Activated naive CD4-positive, alpha-beta T cell treated with Interleukin-2 at 50 U/mL for 16 hours (primary cell): ENCODE results near the gene ALKBH5.
A peak's percentile ranks its signal among the peaks of the same experiment; 100 is the strongest.

Experiments
- DNase-seq: peaks from one replicate; pipeline ENCODE4 v3.0.0-alpha.2; 2020

Gene ALKBH5

DNA sequence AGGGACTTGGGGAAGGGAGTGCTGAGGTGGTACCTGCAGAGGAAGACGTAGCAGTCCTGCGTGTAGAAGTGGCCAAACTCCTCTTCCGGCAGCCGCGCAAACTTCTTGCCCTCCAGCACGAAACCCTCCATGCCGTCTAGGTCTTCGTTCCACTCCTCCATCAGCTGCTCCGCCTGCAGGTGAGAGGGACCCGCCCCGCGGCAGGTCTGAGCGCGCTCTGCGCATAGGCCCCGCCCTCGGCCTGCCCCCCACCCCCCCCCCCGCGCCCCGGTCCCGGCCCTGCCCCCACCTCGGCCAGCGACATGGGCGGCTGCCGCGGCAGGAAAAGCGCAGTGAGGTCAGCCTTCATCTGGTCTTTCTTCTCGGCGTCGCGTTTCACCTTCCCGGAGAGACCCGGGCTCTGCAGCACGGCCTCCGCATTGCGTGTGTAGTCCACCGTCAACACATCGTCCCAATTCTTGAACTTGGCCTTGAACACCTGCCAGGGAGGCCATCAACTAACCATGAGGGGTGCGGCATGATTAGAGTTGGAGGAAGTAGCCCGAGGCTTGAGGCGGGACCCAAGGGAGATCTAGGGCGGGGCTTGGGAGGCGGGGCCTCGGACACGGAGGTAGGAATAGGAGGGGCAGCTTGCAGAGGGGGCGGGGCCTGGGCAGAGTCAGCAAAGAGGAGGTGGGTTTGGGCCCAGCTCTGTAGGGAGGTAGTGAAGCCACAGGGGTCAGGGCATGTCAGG is 63.4 kb downstream of the ALKBH5 start:
- DNase-seq: peak; percentile 25

DNA sequence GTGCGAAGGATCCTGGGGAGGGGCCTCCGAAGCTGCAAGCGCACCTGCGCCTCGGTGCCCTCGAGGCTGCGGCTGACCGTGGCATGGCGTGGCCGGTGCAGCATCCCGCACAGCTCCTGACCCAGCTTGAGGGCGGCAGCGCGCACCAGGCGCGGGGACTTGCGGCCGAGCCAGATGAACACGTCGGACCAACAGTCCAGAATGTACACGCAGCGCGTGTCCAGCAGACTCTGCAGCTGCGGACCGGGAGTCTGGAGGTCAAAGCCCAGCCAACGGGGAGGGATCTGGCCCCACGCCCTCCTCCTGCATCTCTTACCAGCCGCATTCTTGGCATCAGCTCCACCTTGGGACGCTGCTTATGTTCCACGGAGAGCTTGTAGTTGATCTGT is 64.0 kb downstream of the ALKBH5 start:
- no peak for DNase-seq

DNA sequence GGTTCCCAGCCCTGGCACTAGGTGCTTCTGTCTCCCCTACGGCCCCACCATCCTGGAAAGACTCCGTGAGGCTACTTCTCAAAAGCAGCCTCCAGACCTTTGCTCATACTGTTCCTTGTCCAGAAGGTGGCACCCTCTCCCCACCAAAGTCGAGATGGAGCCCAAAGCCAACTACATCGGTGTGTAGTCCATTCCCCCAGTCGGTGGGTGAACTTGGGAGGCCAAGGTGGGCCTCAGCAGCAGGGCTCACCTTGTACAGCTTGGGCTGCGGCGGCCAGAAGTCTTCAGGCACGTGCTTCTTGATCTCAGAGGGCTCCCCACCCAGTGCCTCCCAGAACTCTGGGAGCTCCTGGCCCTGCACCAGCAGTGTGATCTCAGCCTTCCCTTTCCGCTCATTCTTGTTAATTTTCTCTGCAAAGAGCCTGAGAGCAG is 64.7 kb downstream of the ALKBH5 start:
- DNase-seq: peak; percentile 61

DNA sequence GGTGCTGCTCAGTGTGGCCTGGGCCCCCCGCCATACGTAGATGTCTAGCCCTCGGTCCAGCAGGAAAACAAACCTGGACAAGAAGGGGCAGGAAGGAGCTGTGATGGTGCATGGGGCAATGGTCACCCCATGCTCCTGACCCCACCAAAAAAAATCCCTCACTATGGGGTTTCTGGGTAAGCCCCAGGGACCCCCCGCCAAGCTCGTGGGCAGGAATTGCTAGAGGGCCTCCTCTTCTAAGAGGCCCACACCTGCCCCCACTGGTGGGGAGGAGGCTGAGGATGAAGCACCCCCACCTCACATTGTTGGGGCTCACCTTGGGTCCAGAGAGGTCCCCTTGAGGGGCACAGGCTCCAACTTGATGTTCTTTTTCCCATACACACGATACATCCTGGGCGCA is 65.2 kb downstream of the ALKBH5 start:
- DNase-seq: no peak

DNA sequence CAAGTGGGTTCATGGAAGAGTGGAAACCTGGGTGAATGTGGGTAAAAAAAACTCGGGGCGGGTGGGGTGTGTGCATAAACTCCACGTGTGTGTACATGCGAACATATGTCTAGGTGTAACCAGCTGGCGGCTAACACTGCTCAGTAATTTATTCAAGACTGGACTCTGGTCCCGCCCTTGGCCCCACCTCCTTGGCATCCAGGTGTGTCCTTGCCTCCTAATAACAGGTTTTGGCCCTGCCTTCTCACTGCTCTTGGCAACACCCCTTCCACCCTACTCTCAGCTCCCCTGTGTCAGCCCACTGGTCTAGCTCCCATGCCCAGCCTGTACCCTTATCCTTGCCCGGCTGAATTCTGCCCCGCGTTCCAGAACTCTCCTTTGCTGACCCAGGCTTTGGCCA is 66.6 kb downstream of the ALKBH5 start:
- no peak for DNase-seq

DNA sequence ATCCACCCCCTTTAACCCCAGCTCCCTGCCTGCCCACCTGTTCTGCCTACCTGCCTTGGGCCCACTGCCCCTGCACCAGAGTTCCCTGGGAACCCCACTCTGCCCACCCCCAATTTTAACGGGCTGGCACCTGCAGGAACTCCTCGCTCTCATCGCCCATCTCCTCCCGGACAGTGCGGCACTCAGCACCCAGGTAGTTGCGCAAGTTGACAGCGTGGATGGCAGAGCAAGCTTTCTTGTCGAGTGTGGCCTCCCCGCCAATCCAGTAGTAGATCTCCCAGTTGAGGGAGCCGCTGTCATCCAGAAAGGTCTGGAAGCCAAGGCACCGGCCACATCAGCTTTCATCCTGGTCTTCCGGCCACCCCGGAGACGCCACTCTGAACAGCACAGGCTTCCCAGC is 67.1 kb downstream of the ALKBH5 start:
- DNase-seq: no peak

DNA sequence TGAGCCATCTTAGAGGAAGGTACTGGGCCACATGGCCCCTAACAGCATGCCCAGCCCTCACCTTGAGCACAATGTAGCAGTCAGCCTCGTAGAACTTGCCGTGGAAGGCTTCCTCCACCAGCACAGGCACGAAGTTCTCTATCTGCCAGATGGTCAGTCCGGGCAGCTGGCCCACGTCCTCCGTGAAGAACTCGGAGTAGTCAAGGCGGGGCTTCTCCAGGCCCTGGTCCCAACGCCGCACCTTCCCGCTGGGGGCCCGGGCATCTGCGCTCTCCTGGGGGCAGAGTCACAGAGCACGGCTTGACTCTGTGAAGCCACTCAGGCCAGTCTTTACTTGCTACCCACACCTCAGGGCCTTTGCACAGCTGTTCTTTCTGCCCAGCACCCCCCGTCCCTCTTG is 67.6 kb downstream of the ALKBH5 start:
- DNase-seq: no peak

DNA sequence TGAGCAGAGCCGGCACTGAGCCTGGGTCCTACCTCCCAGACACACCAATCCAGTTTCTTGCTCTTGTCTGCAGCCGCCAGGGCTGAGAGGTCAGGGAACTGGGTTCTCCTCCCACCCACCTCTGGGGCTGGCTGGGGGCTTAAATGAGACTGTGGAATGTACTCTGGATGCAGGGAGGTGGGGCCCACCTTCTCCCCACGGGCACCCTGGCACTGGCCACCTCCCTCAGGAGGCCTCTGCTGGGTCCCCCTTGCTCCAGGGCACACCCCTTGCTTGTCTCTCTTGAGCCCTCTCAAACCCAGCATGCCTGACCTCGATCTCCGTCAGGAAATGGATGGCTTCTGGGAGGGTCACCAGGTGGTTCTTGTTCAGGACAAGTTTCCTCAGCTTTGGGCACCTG is 68.5 kb downstream of the ALKBH5 start:
- DNase-seq: no peak

DNA sequence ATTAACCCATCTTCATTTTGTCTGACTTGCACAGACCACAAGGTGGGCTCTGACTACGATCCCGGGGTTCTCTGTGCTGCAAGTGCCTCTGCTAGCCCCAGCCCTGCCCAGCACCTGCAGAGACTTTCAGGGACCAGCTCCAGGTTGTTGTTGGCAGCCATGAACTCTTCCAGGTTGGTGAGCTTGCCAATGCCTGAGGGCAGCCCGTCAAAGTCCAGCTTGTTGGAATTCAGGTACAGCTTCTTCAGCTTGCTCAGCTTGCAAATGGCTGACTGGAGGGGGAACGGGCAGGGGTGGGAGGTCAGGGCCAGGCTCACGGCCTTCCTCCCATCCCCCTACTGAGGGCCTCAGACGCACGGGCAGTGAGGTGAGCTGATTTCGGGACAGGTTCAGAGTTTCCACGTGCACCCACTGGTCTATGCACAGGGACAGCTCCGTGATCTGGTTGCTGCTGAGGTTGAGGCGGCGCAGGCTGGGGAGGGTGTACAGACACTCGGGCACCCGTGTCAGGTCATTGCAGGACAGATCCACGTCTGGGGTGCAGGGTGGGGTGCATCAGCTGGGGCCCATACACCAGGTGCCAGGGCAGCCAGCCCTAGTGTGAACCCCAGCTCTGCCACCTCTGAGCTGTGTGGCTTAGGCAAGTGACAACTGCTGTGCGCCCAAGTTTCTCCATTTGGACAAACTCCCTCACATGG is 69.7 kb downstream of the ALKBH5 start:
- DNase-seq: no peak

DNA sequence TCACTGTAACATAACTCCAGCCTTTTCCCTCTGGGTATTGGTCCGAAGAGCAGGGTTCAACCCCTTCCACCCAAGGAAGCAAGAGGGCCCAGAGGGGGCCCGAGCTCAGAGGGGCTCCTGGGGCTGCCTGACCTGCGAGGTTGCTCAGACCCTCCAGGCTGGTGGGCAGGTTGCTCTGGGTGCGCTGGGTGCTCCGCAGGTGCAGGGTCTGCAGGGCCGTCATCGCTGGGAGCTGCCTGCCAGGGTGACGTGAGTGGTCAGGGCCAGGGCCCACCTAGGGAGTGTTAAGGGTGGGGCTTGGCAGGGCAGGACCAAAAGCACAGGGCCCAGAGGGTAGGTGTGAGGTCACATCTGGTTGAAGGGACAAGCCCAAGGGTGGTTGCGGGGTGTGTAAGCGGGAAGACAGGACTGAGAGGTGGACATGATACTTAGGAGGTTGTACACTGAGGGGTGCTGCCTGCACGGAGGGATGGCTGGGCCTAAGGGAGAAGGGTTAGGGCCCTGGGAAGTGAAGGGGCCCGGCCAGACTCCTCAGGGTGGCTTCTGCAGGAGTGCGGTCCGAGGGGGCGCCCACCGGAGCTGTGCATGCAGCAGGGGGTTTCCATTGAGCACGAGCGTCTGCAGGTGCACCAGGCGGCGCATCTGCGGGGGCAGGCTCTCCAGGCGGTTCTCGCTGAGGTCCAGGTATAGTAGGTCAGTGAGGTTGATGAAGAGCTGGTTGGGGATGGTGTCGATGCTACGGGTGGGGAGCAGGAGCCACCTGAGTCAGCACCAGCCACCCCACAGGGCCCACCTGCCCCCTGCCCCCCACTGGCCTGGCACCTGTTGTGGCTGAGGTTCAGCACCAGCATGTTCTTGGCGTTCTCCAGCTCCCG is 70.6 kb downstream of the ALKBH5 start:
- DNase-seq: no peak

DNA sequence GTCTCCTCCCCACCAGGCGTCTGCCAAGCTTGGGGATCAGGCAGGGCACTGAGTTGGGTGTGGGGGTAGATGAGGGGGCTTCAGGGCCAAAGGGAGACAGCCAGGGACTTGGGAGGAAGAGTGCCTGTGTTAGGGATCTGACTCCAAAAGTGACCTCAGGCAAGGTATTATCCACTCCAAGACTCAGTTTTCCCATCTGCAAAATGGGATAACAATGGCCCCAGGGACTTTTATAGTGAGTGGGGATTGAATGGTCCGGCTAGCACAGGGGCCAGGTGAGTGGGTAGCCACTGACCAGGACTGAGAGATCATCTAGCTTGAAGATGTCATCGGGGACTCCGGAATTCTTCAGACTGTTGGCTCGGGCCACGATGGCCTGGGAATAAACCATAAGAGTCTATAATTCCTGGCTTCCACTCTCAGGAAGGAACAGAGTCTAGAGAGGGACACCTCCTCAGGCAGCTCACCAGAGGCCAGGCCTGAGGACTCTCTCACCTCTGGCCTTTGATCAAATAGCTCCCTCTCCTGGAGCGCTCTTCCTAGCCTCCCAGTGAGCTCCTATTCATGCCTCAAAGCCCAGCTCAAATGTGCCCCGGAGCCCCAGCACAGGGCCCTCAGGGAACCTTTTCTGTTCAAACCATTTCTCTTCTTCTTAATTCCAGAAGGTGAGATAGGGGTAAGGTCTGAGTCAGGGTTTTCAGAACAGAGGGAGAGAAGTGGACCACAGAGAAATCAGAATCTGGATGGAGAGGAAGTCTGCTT is 71.4 kb downstream of the ALKBH5 start:
- DNase-seq: no peak

DNA sequence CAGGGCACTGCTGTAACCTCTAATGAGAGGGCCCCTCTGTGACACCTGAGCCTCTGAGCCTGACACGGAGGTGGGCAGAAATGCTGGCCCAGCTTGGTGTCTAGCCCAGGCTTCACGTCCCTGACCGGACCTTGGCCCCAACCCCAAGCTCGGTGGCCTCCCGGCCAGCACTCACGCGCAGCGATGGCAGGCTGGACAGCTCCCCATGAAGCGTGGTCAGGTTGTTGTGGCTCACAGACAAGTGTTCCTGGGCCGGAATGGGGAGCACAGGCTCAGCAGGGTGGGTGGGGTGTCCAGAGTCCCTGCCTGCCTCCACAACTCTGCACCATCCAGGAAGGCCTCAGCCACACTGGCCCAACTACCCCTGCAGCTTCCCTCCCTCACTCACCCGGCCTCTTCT is 72.7 kb downstream of the ALKBH5 start:
- no peak for DNase-seq

DNA sequence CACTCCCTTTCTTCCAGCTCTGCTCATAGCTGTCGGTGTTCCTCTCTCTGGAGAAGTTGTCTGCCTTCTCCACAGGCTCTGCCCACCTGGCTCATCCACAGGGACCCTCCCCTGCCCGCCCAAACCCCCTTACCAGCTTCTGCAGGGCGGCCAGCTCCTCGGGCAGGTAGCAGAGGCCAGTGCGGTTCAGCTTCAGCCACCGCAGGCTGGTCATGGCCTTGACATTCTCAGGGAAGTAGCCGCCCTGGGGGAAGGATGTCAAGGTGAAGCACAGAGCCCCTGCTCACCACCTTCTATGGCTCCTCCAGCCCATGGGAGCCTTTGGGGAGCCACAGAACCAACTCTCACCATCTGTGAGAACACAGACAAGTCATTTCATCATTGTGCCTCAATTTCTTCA is 73.1 kb downstream of the ALKBH5 start:
- DNase-seq: no peak

DNA sequence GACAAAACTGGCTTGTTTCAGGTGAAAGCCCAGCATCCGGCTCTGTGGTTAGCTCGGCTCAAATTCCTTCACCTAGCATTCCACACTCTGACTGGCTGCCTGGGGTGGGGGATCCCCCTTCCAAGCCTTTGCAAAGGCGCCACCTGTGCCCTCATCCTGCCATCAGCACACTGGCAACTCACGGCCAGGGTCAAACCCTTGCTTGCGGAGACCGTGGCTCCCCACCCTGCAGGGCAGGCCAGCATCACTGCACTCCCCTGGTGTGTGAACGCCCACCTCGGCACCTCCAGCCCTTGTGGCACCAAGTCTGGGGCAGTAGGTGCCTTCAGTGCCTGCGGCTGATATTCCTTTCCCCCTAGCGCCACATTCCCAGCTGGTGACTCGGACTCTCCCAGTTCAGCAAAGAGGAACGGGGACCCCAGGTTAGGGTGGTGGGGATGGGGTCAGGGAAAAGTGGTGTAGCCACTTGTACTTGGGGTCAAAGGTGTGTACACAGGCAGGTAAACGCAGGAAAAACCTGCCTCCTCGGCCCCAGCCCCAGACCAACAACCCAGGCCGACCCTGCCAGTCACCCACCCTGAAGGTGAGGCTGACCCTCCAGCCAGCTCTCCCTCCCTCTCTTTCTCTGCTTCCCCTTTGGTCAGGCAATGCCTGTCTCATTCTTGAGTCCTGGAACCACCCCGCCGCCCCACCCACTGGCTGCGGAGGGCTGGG is 73.8 kb downstream of the ALKBH5 start:
- DNase-seq: peak; percentile 20

DNA sequence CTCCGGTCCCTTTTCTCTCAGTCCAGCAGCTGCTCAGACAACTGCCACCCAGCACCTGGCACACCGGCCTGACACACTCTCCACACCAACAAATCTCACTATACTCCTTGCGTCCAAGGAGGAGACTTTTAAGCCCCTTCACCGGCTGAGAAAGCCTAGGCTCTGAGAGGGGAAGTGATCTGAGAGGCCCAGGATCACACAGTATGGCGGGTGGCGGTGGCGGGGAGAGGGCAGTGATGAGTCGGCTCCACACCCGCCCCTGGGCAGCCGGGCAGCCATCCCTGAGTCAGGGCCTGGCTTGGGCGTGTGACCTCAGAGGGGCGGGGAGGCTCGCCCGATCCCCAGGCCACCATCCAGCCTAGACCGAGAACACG is 74.3 kb downstream of the ALKBH5 start:
- peak; percentile 55 for DNase-seq

DNA sequence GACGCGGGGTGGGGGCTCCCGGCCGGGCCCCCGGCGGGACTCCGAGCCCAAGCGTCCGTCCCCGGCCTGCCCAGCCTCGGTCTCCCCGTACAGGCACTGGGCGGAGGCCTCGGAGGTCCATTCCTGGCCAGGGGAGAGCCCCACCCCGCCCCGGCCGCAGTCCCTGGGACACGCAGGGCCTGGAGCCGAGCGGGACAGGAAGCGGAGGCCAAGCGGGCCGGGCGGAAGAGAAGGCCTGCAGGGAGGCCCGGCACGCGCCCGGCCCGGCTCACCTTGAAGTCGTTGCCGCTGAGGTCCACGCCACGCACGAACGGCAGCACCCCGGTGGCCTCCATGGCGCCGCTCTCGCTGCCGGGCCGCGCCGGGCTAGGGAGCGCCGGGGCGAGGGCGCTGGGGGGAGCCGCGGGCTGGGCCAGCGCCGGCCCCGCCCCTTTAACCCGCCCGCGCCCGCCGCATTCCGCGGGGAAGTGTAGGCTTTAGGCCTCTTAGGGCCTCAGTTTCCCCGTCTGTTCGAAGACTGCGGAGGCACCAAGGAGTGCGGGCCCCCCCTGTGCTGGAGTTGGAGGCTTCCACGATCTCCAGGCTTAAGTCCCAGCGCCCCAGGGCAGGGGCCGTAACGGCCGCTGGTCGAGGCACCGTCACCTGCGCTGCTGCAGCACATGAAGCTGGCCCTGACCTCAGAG is 74.9 kb downstream of the ALKBH5 start, which contains the start of gene FLII:
Gene FLII (minus strand): TSS at position 383 of the 683 bp plus-strand sequence. CDS start 48 bp downstream, at position 335.
- peak; percentile 65 for DNase-seq
